IMR-90 (cell line): ENCODE measurements around the gene NOP14. TPM values are rescaled to one million over a fixed set of nuclear protein-coding genes. Genes with fewer than 3 reads are reported as not detected.
A peak's percentile ranks its signal among the peaks of the same experiment; 100 is the strongest.

Experiments
- ATAC-seq: fragments of 200-7000 bp; cut with Tn5 transposase; 2 replicates; pipeline ENCODE4 v1.9.1; 2020; ENCODE audit warnings: low read depth, mild to moderate bottlenecking, moderate library complexity
- BruUV-seq: library from RNA; stranded (reverse); fragments of 400-500 nt; replicated peaks from 2 replicates; lab custom pipeline; 2021; lab: Mats Ljungman, UMichigan
- CTCF ChIA-PET: fragments of 300-600 bp; formaldehyde crosslinking; extraction: SDS; loops from one replicate; lab custom pipeline; 2021; ENCODE audit warnings: antibody characterized with exemption; lab: Yijun Ruan, JAX
- POLR2A ChIA-PET: fragments of 300-600 bp; sonication (Branson Sonifier 250); formaldehyde crosslinking; loops from one replicate; lab custom pipeline; 2022; ENCODE audit warnings: antibody characterized with exemption; ENCODE audit not compliant: unreplicated experiment; lab: Charles Lee
- DNase-seq: peaks from one replicate; pipeline ENCODE4 v3.0.0; 2013
- H2AFZ ChIP-seq: replicated peaks from 2 replicates; pipeline ENCODE3; 2013; ENCODE audit warnings: low read length, mild to moderate bottlenecking; ENCODE audit not compliant: poor library complexity
- H2AK5ac ChIP-seq: 2 replicates; pipeline ENCODE4 v1.6.1; 2013; ENCODE audit warnings: low read depth, low read length, inconsistent platforms
- H2AK9ac ChIP-seq: replicated peaks from 2 replicates; pipeline ENCODE3; 2013; ENCODE audit warnings: mild to moderate bottlenecking, low read depth, low read length, moderate library complexity; ENCODE audit not compliant: poor library complexity
- H2BK120ac ChIP-seq: 2 replicates; pipeline ENCODE4 v1.6.1; 2013; ENCODE audit warnings: low read depth, low read length, inconsistent platforms
- H2BK15ac ChIP-seq: 3 replicates; pipeline ENCODE4 v1.6.1; 2013; ENCODE audit warnings: low read depth, low read length, inconsistent platforms
- H2BK20ac ChIP-seq: 2 replicates; pipeline ENCODE4 v1.6.1; 2013; ENCODE audit warnings: low read depth, mild to moderate bottlenecking, inconsistent platforms, low read length, moderate library complexity
- H2BK5ac ChIP-seq: 2 replicates; pipeline ENCODE4 v1.6.1; 2013; ENCODE audit warnings: mild to moderate bottlenecking, low read depth, low read length, inconsistent platforms; ENCODE audit not compliant: poor library complexity, severe bottlenecking
- H3K14ac ChIP-seq: replicated peaks from 2 replicates; pipeline ENCODE4 v1.6.1; 2013; ENCODE audit warnings: low read depth, low read length, inconsistent platforms
- H3K18ac ChIP-seq: 2 replicates; pipeline ENCODE4 v1.6.1; 2013; ENCODE audit warnings: low read depth, low read length, control low read depth
- H3K23ac ChIP-seq: 2 replicates; pipeline ENCODE4 v1.6.1; 2013; ENCODE audit warnings: low read depth, low read length, inconsistent platforms
- H3K27ac ChIP-seq: 2 replicates; pipeline ENCODE4 v1.5.1; 2013; ENCODE audit warnings: mild to moderate bottlenecking, control low read depth, low read length; ENCODE audit not compliant: insufficient read depth
- H3K27me3 ChIP-seq: 2 replicates; pipeline ENCODE4 v1.6.1; 2013; ENCODE audit warnings: low read length; ENCODE audit not compliant: control insufficient read depth, insufficient read depth
- H3K36me3 ChIP-seq: 2 replicates; pipeline ENCODE4 v1.6.1; 2013; ENCODE audit warnings: low read length, mixed read lengths; ENCODE audit not compliant: control insufficient read depth, insufficient read depth
- H3K4ac ChIP-seq: 2 replicates; pipeline ENCODE4 v1.6.1; 2013; ENCODE audit warnings: low read depth, low read length, inconsistent platforms
- H3K4me1 ChIP-seq: 2 replicates; pipeline ENCODE4 v1.6.1; 2013; ENCODE audit warnings: low read length, mixed read lengths; ENCODE audit not compliant: control insufficient read depth, insufficient read depth
- H3K4me2 ChIP-seq: 2 replicates; pipeline ENCODE4 v1.6.1; 2013; ENCODE audit warnings: low read depth, mild to moderate bottlenecking, control low read depth, low read length, moderate library complexity
- H3K4me3 ChIP-seq: 2 replicates; pipeline ENCODE4 v1.5.1; 2013; ENCODE audit warnings: low read depth, mild to moderate bottlenecking, control low read depth, low read length, moderate library complexity; ENCODE audit not compliant: insufficient read depth
- H3K56ac ChIP-seq: 2 replicates; pipeline ENCODE4 v1.6.1; 2013; ENCODE audit warnings: low read length, inconsistent platforms; ENCODE audit not compliant: insufficient read depth; ENCODE audit errors: extremely low read depth
- H3K79me1 ChIP-seq, 2 experiments: 2 replicates each; pipeline ENCODE4 v1.6.1; 2013; ENCODE audit warnings: low read length in 2 of 2, inconsistent platforms in 1 of 2, low read depth in 1 of 2
- H3K9ac ChIP-seq: 2 replicates; pipeline ENCODE4 v1.6.1; 2013; ENCODE audit warnings: low read depth, low read length, control low read depth
- H3K9me1 ChIP-seq: 2 replicates; pipeline ENCODE4 v1.6.1; 2013; ENCODE audit warnings: low read length, inconsistent platforms; ENCODE audit not compliant: insufficient read depth
- H3K9me3 ChIP-seq: 2 replicates; pipeline ENCODE4 v1.6.1; 2013; ENCODE audit warnings: low read length; ENCODE audit not compliant: control insufficient read depth, insufficient read depth
- H4K20me1 ChIP-seq: 2 replicates; pipeline ENCODE4 v1.6.1; 2013; ENCODE audit warnings: low read length, inconsistent platforms; ENCODE audit not compliant: insufficient read depth
- H4K5ac ChIP-seq: 2 replicates; pipeline ENCODE4 v1.6.1; 2013; ENCODE audit warnings: mild to moderate bottlenecking, low read depth, low read length, control low read depth
- H4K8ac ChIP-seq, 2 experiments: 2 replicates each; pipeline ENCODE4 v1.6.1; 2013; ENCODE audit warnings: low read depth in 2 of 2, low read length in 2 of 2, control low read depth in 1 of 2, inconsistent platforms in 1 of 2
- H4K91ac ChIP-seq: 2 replicates; pipeline ENCODE4 v1.6.1; 2013; ENCODE audit warnings: low read depth, low read length, inconsistent platforms; ENCODE audit not compliant: insufficient read depth
- BHLHE40 ChIP-seq: fragments of 150-350 bp; IDR thresholded peaks from 2 replicates; pipeline ENCODE4 v1.6.1; 2016; ENCODE audit warnings: mild to moderate bottlenecking, low read depth, low read length
- CEBPB ChIP-seq: IDR thresholded peaks from 2 replicates; pipeline ENCODE4 v1.6.1; 2012; ENCODE audit warnings: low read depth, low read length, improper control_type of control experiment
- CTCF ChIP-seq: conservative IDR thresholded peaks from 2 replicates; pipeline ENCODE4 v1.5.1; 2012; ENCODE audit warnings: mild to moderate bottlenecking, low read depth, low read length, improper control_type of control experiment
- ELK1 ChIP-seq: fragments of 150-350 bp; IDR thresholded peaks from 2 replicates; pipeline ENCODE4 v1.6.1; 2016; ENCODE audit warnings: low read depth, mild to moderate bottlenecking, low read length, moderate library complexity, borderline replicate concordance
- FOS ChIP-seq: fragments of 150-350 bp; IDR thresholded peaks from 2 replicates; pipeline ENCODE4 v1.6.1; 2016; ENCODE audit warnings: low read depth, low read length
- MAFK ChIP-seq: IDR thresholded peaks from 2 replicates; pipeline ENCODE4 v1.6.1; 2012; ENCODE audit warnings: low read depth, low read length, improper control_type of control experiment
- MAZ ChIP-seq: IDR thresholded peaks from 2 replicates; pipeline ENCODE4 v1.6.1; 2012; ENCODE audit warnings: low read depth, mild to moderate bottlenecking, low read length, improper control_type of control experiment, moderate library complexity, borderline replicate concordance
- NFE2L2 ChIP-seq: fragments of 150-350 bp; IDR thresholded peaks from 2 replicates; pipeline ENCODE4 v1.6.1; 2016; ENCODE audit warnings: low read depth, mild to moderate bottlenecking, low read length
- POLR2A ChIP-seq: IDR thresholded peaks from 2 replicates; pipeline ENCODE4 v1.6.1; 2012; ENCODE audit warnings: mild to moderate bottlenecking, low read depth, low read length
- RAD21 ChIP-seq: IDR thresholded peaks from 2 replicates; pipeline ENCODE4 v1.6.1; 2012; ENCODE audit warnings: low read length, improper control_type of control experiment
- RCOR1 ChIP-seq: IDR thresholded peaks from 2 replicates; pipeline ENCODE4 v1.6.1; 2012; ENCODE audit warnings: mild to moderate bottlenecking, low read length, improper control_type of control experiment; ENCODE audit not compliant: insufficient replicate concordance
- RFX5 ChIP-seq: IDR thresholded peaks from 2 replicates; pipeline ENCODE4 v1.8.0; 2012; ENCODE audit warnings: low read depth, mild to moderate bottlenecking, low read length, moderate library complexity
- SMC3 ChIP-seq: fragments of 150-350 bp; IDR thresholded peaks from 2 replicates; pipeline ENCODE4 v1.6.1; 2016; ENCODE audit warnings: low read depth, mild to moderate bottlenecking, antibody characterized with exemption, low read length, moderate library complexity
- WGBS, 2 experiments: methylation state at CpG; one replicate each; pipeline versions ENCODE4 v1.1.5 to v1.1.7; 2013; ENCODE audit warnings: missing lambda C conversion rate in 2 of 2; ENCODE audit not compliant: insufficient read length in 1 of 2; ENCODE audit errors: extremely low coverage in 2 of 2; 5-methylcytosine and 5-hydroxymethylcytosine counted together
- dilution Hi-C: fragments of 300-500 bp; cut with HindIII; formaldehyde crosslinking; loops from one replicate; pipeline ENCODE4 v1.14.3; 2018; ENCODE audit warnings: low sequenced_read_pairs; ENCODE audit not compliant: unreplicated experiment
- in situ Hi-C: fragments of 300-500 bp; cut with MboI; formaldehyde crosslinking; loops from 3 replicates; pipeline ENCODE4 v1.14.3; 2019; ENCODE audit warnings: low sequenced_read_pairs, inconsistent platforms, mixed read lengths
- intact Hi-C: fragments of 100-400 bp; cut with micrococcal nuclease; formaldehyde crosslinking; loops from 2 replicates; pipeline ENCODE4 v1.10.0; 2022
- polyA plus RNA-seq, 3 experiments: library from polyadenylated mRNA; depleted of rRNA; stranded (reverse); fragments of >200 nt; gene quantifications; 2 replicates each; pipeline ENCODE4 v1.2.3, GENCODE V29; 2012; ENCODE audit warnings: low replicate concordance in 1 of 3
- total RNA-seq: library from RNA; depleted of rRNA; stranded (reverse); fragments of >200 nt; gene quantifications from 2 replicates; pipeline ENCODE4 v1.2.3, GENCODE V29; 2012

Gene NOP14
- total and polyA plus RNA-seq, 2 of the 4 experiments (the other 2 are of a cell fraction): 10.9 to 12.6 TPM

- no peak overlapping the region for H4K91ac ChIP-seq
- H3K4me1 ChIP-seq: peaks cover 16% of the 10 kb centered on the region
- H3K9ac ChIP-seq: no peak overlapping the region
- H3K18ac ChIP-seq: no peak overlapping the region
- no peak overlapping the region for H2BK20ac ChIP-seq
- BruUV-seq: no TSS peak
- H3K23ac ChIP-seq: no peak overlapping the region
- CTCF ChIA-PET: no interaction called here
- TF ChIP-seq RAD21 (no peak), CEBPB (no peak), FOS (no peak), ELK1 (no peak), CTCF (no peak), RCOR1 (no peak), MAFK (no peak), BHLHE40 (no peak), POLR2A (no peak), SMC3 (no peak), RFX5 (no peak), MAZ (no peak), NFE2L2 (no peak)
- H3K79me1 ChIP-seq: peaks cover 29 to 59% of the 10 kb centered on the region in 2 experiments; a peak in 3 of 4 replicates
- dilution Hi-C loops (no loop called here), intact Hi-C loops (loop anchor here (5.0 kb wide), 1 partner anchor 90 kb away; the partner anchor contains the start of gene ADD1), in situ Hi-C loops (no loop called here)
- H3K36me3 ChIP-seq: peaks cover 59% of the 10 kb centered on the region
- no peak overlapping the region for H2AFZ ChIP-seq
- 0 out of 2 replicates have a peak, but pooled peaks cover 6% of the 10 kb centered on the region for H3K9me1 ChIP-seq
- no peak overlapping the region for H3K4me2 ChIP-seq
- H3K4me3 ChIP-seq: no peak overlapping the region
- no peak overlapping the region for H4K5ac ChIP-seq
- peak overlapping the region in 1 of 2 experiments; percentile 0; a peak in 1 of 4 replicates for H4K8ac ChIP-seq
- H4K20me1 ChIP-seq: peaks cover 41% of the 10 kb centered on the region
- no peak overlapping the region for H2BK15ac ChIP-seq
- H3K9me3 ChIP-seq: no peaks in the 10 kb centered on the region
- H2AK9ac ChIP-seq: peak overlapping the region; percentile 23
- WGBS, 2 experiments: 92% methylated on average over 10 of the region's 18 CpGs; no CpG with 5 or more reads in 1 of the 2 experiments
- H3K27ac ChIP-seq: no peak overlapping the region
- no peak for ATAC-seq
- POLR2A ChIA-PET: no interaction called here
- no peak overlapping the region for H2AK5ac ChIP-seq
- H3K4ac ChIP-seq: 0 out of 2 replicates have a peak overlapping the region, but pooled peaks have one; percentile 21
- no peaks in the 10 kb centered on the region for H3K27me3 ChIP-seq
- DNase-seq: no peak
- no peak overlapping the region for H2BK120ac ChIP-seq
- 0 out of 2 replicates have a peak overlapping the region, but pooled peaks have one; percentile 12 for H3K14ac ChIP-seq
- H3K56ac ChIP-seq: no peak overlapping the region
- no peak overlapping the region for H2BK5ac ChIP-seq
Measured at GRCh38 chr4:2932321-2932950, 30.8 kb downstream of the NOP14 start.
